ENCODE measurements around the gene SNX10.

GRCh38 chr7:26284477-26284876 lies 7.2 kb upstream of the SNX10 start:
- TF ChIP-seq CTCF (IDR thresholded peaks at IDR 0.05) (no peak), POLR2A (IDR thresholded peaks at IDR 0.05) (no peak)
